ENCODE data around the gene CA14.
"Not testable (repeated sequence)": the region's sequence is repeated elsewhere in the genome, so short reads cannot be mapped to it uniquely, and the experiment has no call there.

The CA14 gene

GRCh38 chr1:150236614-150237100 is 20.9 kb upstream of the CA14 start:
- no peak for DNase-seq

- DNase-seq: not testable (repeated sequence)
Observed at GRCh38 chr1:150237176-150237575, 20.4 kb upstream of the CA14 start.

- no peak for DNase-seq
Observed at GRCh38 chr1:150237746-150238145, 19.8 kb upstream of the CA14 start.

- no peak for DNase-seq
Observed at GRCh38 chr1:150243003-150243402, 14.6 kb upstream of the CA14 start.

- DNase-seq: no peak
Observed at GRCh38 chr1:150249936-150250335, 7.6 kb upstream of the CA14 start.

GRCh38 chr1:150256198-150256553 is 1.4 kb upstream of the CA14 start:
- DNase-seq: no peak

GRCh38 chr1:150256554-150257341 is 826 bp upstream of the CA14 start:
- DNase-seq: no peak

- DNase-seq: no peak
Observed at GRCh38 chr1:150259217-150259616, 1.6 kb downstream of the CA14 start.

- no peak for DNase-seq
Observed at GRCh38 chr1:150259758-150260669, 2.4 kb downstream of the CA14 start.

GRCh38 chr1:150261367-150261766 is 3.8 kb downstream of the CA14 start:
- no peak for DNase-seq

- no peak for DNase-seq
Observed at GRCh38 chr1:150262388-150263320, 5.1 kb downstream of the CA14 start.

- no peak for DNase-seq
Observed at GRCh38 chr1:150263549-150263948, 6.0 kb downstream of the CA14 start.

- no peak for DNase-seq
Observed at GRCh38 chr1:150267896-150268295, 10.3 kb downstream of the CA14 start.

GRCh38 chr1:150268340-150268704 is 10.7 kb downstream of the CA14 start:
- DNase-seq: peak; percentile 24

GRCh38 chr1:150268705-150269403 is 11.3 kb downstream of the CA14 start, which contains the start of gene APH1A:
APH1A (minus strand) TSS chr1:150269016; CDS start chr1:150268810, 206 bp downstream.
- peak; percentile 98 for DNase-seq

GRCh38 chr1:150269451-150269850 is 11.9 kb downstream of the CA14 start:
- DNase-seq: no peak

GRCh38 chr1:150271291-150271959 is 13.9 kb downstream of the CA14 start:
- no peak for DNase-seq

- no peak for DNase-seq
Observed at GRCh38 chr1:150273311-150273710, 15.7 kb downstream of the CA14 start.

GRCh38 chr1:150280138-150280707 is 22.6 kb downstream of the CA14 start:
- no peak for DNase-seq

- DNase-seq: peak; percentile 58
Observed at GRCh38 chr1:150281221-150281757, 23.7 kb downstream of the CA14 start.

All from activated CD4-positive, alpha-beta T cell treated with anti-CD3 and anti-CD28 coated beads, Interleukin-2, amount 50 U/mL, for 16 hours (primary cell).